Natural killer cell treated with Interleukin-12 subunit alpha and Interleukin-12 subunit beta and Interleukin-15 and Interleukin-18, amount 100 ng/mL, for 72 hours (primary cell): ENCODE measurements around the gene SLC17A9. TPM values are rescaled to one million over a fixed set of nuclear protein-coding genes. Genes with fewer than 3 reads are reported as not detected.
"Not testable (repeated sequence)": the region's sequence is repeated elsewhere in the genome, so short reads cannot be mapped to it uniquely, and the experiment has no call there.

Source experiments
- ATAC-seq, 2 donors: fragments of 150-1000 bp; cut with Tn5 transposase in 1 of 2; sonication (Bioruptor Pico), chemical (Tn5 transposase) in 1 of 2; 2 replicates each; pipeline ENCODE4 v1.10.0; 2021
- DNase-seq: peaks from one replicate; pipeline ENCODE4 v3.0.0; 2022; ENCODE audit warnings: low spot score
- H3K27ac Mint-ChIP-seq, 2 donors: 1 replicate in 1 of 2; 2 replicates in 1 of 2; pipeline ENCODE4 v1.8.0; 2022; ENCODE audit warnings: mixed read lengths in 2 of 2, mild to moderate bottlenecking in 1 of 2, moderate library complexity in 1 of 2
- H3K27me3 Mint-ChIP-seq, 2 donors: 1 replicate in 1 of 2; 2 replicates in 1 of 2; pipeline ENCODE4 v1.8.0; 2022; ENCODE audit warnings: mixed read lengths in 2 of 2
- H3K36me3 Mint-ChIP-seq: one replicate; pipeline ENCODE4 v1.8.0; 2022; ENCODE audit warnings: mixed read lengths
- H3K4me1 Mint-ChIP-seq, 2 donors: 1 replicate in 1 of 2; 2 replicates in 1 of 2; pipeline ENCODE4 v1.8.0; 2022; ENCODE audit warnings: low read depth in 2 of 2, mixed read lengths in 2 of 2, mild to moderate bottlenecking in 1 of 2
- H3K4me3 Mint-ChIP-seq: one replicate; pipeline ENCODE4 v1.8.0; 2022; ENCODE audit warnings: mixed read lengths
- H3K9me3 Mint-ChIP-seq: 2 replicates; pipeline ENCODE4 v1.8.0; 2022; ENCODE audit warnings: mixed read lengths
- total RNA-seq, 2 donors: library from RNA; stranded (reverse); gene quantifications; one replicate each; pipeline ENCODE4 v1.2.3, GENCODE V29; 2022

Gene SLC17A9
- total RNA-seq, 2 donors from 2014 or later = 34.9 to 100 TPM

GRCh38 chr20:62913043-62913630 is 39.4 kb upstream of the SLC17A9 start:
- Mint-ChIP-seq H3K9me3 (no peaks in the 10 kb centered on the region), H3K36me3 (peaks cover 6% of the 10 kb centered on the region), H3K27ac (no peak overlapping the region), H3K4me3 (no peak overlapping the region), H3K27me3 (no peaks in the 10 kb centered on the region), H3K4me1 (peaks cover 53% of the 10 kb centered on the region in 2 donors)
- no peak for ATAC-seq
- no peak for DNase-seq

- peaks cover 6% of the 10 kb centered on the region for H3K36me3 Mint-ChIP-seq
- H3K4me3 Mint-ChIP-seq = no peak overlapping the region
- no peak overlapping the region for H3K27ac Mint-ChIP-seq
- ATAC-seq (no peak), DNase-seq (no peak)
- no peaks in the 10 kb centered on the region for H3K27me3 Mint-ChIP-seq
- H3K4me1 Mint-ChIP-seq = peaks cover 60 to 62% of the 10 kb centered on the region in 2 donors
- H3K9me3 Mint-ChIP-seq = no peaks in the 10 kb centered on the region
These were observed 38.1 kb upstream of the SLC17A9 start for GRCh38 chr20:62914436-62914835.

GRCh38 chr20:62914970-62915457 is 37.5 kb upstream of the SLC17A9 start:
- H3K4me3 Mint-ChIP-seq = peak overlapping the region; percentile 16
- H3K27me3 Mint-ChIP-seq = no peaks in the 10 kb centered on the region
- peaks cover 60 to 64% of the 10 kb centered on the region in 2 donors for H3K4me1 Mint-ChIP-seq
- H3K27ac Mint-ChIP-seq = peak overlapping the region in 1 of 2 donors; percentile 54
- H3K9me3 Mint-ChIP-seq = no peaks in the 10 kb centered on the region
- peaks cover 1% of the 10 kb centered on the region for H3K36me3 Mint-ChIP-seq
- ATAC-seq = no peak
- no peak for DNase-seq

- Mint-ChIP-seq H3K27ac (peak overlapping the region; percentile 72 to 85), H3K27me3 (no peaks in the 10 kb centered on the region), H3K36me3 (no peaks in the 10 kb centered on the region), H3K4me1 (peaks cover 63 to 71% of the 10 kb centered on the region in 2 donors), H3K4me3 (peak overlapping the region; percentile 67), H3K9me3 (no peaks in the 10 kb centered on the region)
- no peak for ATAC-seq
- no peak for DNase-seq
These were observed 35.6 kb upstream of the SLC17A9 start for GRCh38 chr20:62916703-62917476.

GRCh38 chr20:62917720-62918119 is 34.8 kb upstream of the SLC17A9 start:
- H3K9me3 Mint-ChIP-seq = no peaks in the 10 kb centered on the region
- H3K4me3 Mint-ChIP-seq = peak overlapping the region; percentile 82
- DNase-seq (no peak), ATAC-seq (no peak)
- H3K36me3 Mint-ChIP-seq = no peaks in the 10 kb centered on the region
- no peaks in the 10 kb centered on the region for H3K27me3 Mint-ChIP-seq
- peaks cover 69 to 79% of the 10 kb centered on the region in 2 donors for H3K4me1 Mint-ChIP-seq
- H3K27ac Mint-ChIP-seq = peak overlapping the region; percentile 85

- H3K36me3 Mint-ChIP-seq = no peaks in the 10 kb centered on the region
- H3K27me3 Mint-ChIP-seq = no peaks in the 10 kb centered on the region
- peak in 1 of 2 donors; percentile 58 for ATAC-seq
- H3K4me3 Mint-ChIP-seq = peak overlapping the region; percentile 82
- no peak for DNase-seq
- no peaks in the 10 kb centered on the region for H3K9me3 Mint-ChIP-seq
- H3K4me1 Mint-ChIP-seq = peaks cover 68 to 78% of the 10 kb centered on the region in 2 donors
- peak overlapping the region; percentile 85 for H3K27ac Mint-ChIP-seq
These were observed 34.4 kb upstream of the SLC17A9 start for GRCh38 chr20:62918147-62918546.

GRCh38 chr20:62918831-62919230 is 33.7 kb upstream of the SLC17A9 start:
- DNase-seq (no peak), ATAC-seq (peak; percentile 75 to 76)
- Mint-ChIP-seq H3K27me3 (no peaks in the 10 kb centered on the region), H3K27ac (peak overlapping the region; percentile 85), H3K4me3 (peak overlapping the region; percentile 82), H3K36me3 (no peaks in the 10 kb centered on the region), H3K4me1 (peaks cover 66 to 77% of the 10 kb centered on the region in 2 donors), H3K9me3 (no peaks in the 10 kb centered on the region)

- DNase-seq = no peak
- peaks cover 71 to 77% of the 10 kb centered on the region in 2 donors for H3K4me1 Mint-ChIP-seq
- ATAC-seq = no peak
- H3K4me3 Mint-ChIP-seq = peak overlapping the region; percentile 82
- H3K27ac Mint-ChIP-seq = peak overlapping the region; percentile 85
- H3K27me3 Mint-ChIP-seq = no peaks in the 10 kb centered on the region
- no peaks in the 10 kb centered on the region for H3K36me3 Mint-ChIP-seq
- H3K9me3 Mint-ChIP-seq = no peaks in the 10 kb centered on the region
These were observed 32.4 kb upstream of the SLC17A9 start for GRCh38 chr20:62920039-62920645.

GRCh38 chr20:62921119-62921687 is 31.3 kb upstream of the SLC17A9 start:
- Mint-ChIP-seq H3K36me3 (no peaks in the 10 kb centered on the region), H3K4me3 (peak overlapping the region; percentile 64), H3K27me3 (no peaks in the 10 kb centered on the region), H3K4me1 (peaks cover 67 to 75% of the 10 kb centered on the region in 2 donors), H3K9me3 (no peaks in the 10 kb centered on the region), H3K27ac (peak overlapping the region; percentile 65 to 85)
- DNase-seq = no peak
- ATAC-seq = peak; percentile 43 to 45

- peaks cover 60 to 77% of the 10 kb centered on the region in 2 donors for H3K4me1 Mint-ChIP-seq
- peak overlapping the region; percentile 89 to 92 for H3K27ac Mint-ChIP-seq
- no peaks in the 10 kb centered on the region for H3K36me3 Mint-ChIP-seq
- ATAC-seq (peak in 1 of 2 donors; percentile 51), DNase-seq (no peak)
- peak overlapping the region; percentile 86 for H3K4me3 Mint-ChIP-seq
- no peaks in the 10 kb centered on the region for H3K9me3 Mint-ChIP-seq
- no peaks in the 10 kb centered on the region for H3K27me3 Mint-ChIP-seq
These were observed 30.0 kb upstream of the SLC17A9 start for GRCh38 chr20:62922451-62922921.

- not testable (repeated sequence) for H3K27me3 Mint-ChIP-seq, H3K36me3 Mint-ChIP-seq, DNase-seq, H3K9me3 Mint-ChIP-seq, ATAC-seq
- Mint-ChIP-seq H3K27ac (peak overlapping the region; percentile 92 to 97), H3K4me3 (peak overlapping the region; percentile 98), H3K4me1 (peaks cover 60 to 79% of the 10 kb centered on the region in 2 donors)
These were observed 29.3 kb upstream of the SLC17A9 start for GRCh38 chr20:62923059-62923668.

- Mint-ChIP-seq H3K4me1 (peaks cover 59 to 79% of the 10 kb centered on the region in 2 donors), H3K27me3 (no peaks in the 10 kb centered on the region), H3K27ac (peak overlapping the region; percentile 97), H3K4me3 (peak overlapping the region; percentile 98), H3K9me3 (no peaks in the 10 kb centered on the region), H3K36me3 (no peaks in the 10 kb centered on the region)
- ATAC-seq (no peak), DNase-seq (no peak)
These were observed 28.7 kb upstream of the SLC17A9 start for GRCh38 chr20:62923669-62924441.
